GM23248 (cell line): ENCODE measurements around the gene GNAI1. TPM values are rescaled to one million over a fixed set of nuclear protein-coding genes. Genes with fewer than 3 reads are reported as not detected.
A peak's percentile ranks its signal among the peaks of the same experiment; 100 is the strongest.

Experiments used
- DNase-seq: peaks from one replicate; pipeline ENCODE4 v3.0.0-alpha.2; 2015
- H2AFZ ChIP-seq: fragments of 200-600 bp; sonication (generic); 2 replicates; pipeline ENCODE4 v1.6.1; 2016; ENCODE audit warnings: antibody characterized with exemption
- H3F3A ChIP-seq: fragments of 200-600 bp; sonication (generic); 2 replicates; pipeline ENCODE4 v1.6.1; 2016; ENCODE audit warnings: mild to moderate bottlenecking, antibody characterized with exemption, mixed run types; ENCODE audit not compliant: insufficient read depth
- H3K27ac ChIP-seq: fragments of 200-600 bp; sonication (generic); 2 replicates; pipeline ENCODE4 v1.5.1; 2016; ENCODE audit warnings: mild to moderate bottlenecking
- H3K27me3 ChIP-seq: fragments of 200-600 bp; sonication (generic); replicated peaks from 2 replicates; pipeline ENCODE4 v1.6.1; 2016; ENCODE audit warnings: mild to moderate bottlenecking; ENCODE audit not compliant: insufficient read depth
- H3K36me3 ChIP-seq: fragments of 200-600 bp; sonication (generic); 2 replicates; pipeline ENCODE4 v1.6.1; 2016; ENCODE audit warnings: low read depth, mild to moderate bottlenecking
- H3K4me1 ChIP-seq: fragments of 200-600 bp; sonication (generic); 2 replicates; pipeline ENCODE4 v1.6.1; 2016; ENCODE audit warnings: mild to moderate bottlenecking; ENCODE audit not compliant: insufficient read depth
- H3K4me2 ChIP-seq: fragments of 200-600 bp; sonication (generic); one replicate; pipeline ENCODE4 v1.6.1; 2016; ENCODE audit warnings: mild to moderate bottlenecking; ENCODE audit not compliant: unreplicated experiment
- H3K4me3 ChIP-seq: fragments of 200-600 bp; sonication (generic); 2 replicates; pipeline ENCODE4 v1.5.1; 2016; ENCODE audit warnings: mild to moderate bottlenecking
- H3K79me2 ChIP-seq: fragments of 200-600 bp; sonication (generic); 2 replicates; pipeline ENCODE4 v1.6.1; 2016; ENCODE audit warnings: mild to moderate bottlenecking; ENCODE audit not compliant: insufficient read depth
- H3K9ac ChIP-seq: fragments of 200-600 bp; sonication (generic); 2 replicates; pipeline ENCODE4 v1.6.1; 2016; ENCODE audit warnings: mild to moderate bottlenecking
- H3K9me2 ChIP-seq: fragments of 200-600 bp; sonication (generic); 2 replicates; pipeline ENCODE4 v1.6.1; 2016; ENCODE audit warnings: mixed run types, mild to moderate bottlenecking, moderate library complexity; ENCODE audit not compliant: insufficient read depth
- H3K9me3 ChIP-seq: fragments of 200-600 bp; sonication (generic); one replicate; pipeline ENCODE4 v1.6.1; 2017; ENCODE audit warnings: low read depth
- H4K20me1 ChIP-seq: fragments of 200-600 bp; sonication (generic); 2 replicates; pipeline ENCODE4 v1.6.0; 2016; ENCODE audit not compliant: insufficient read depth
- EZH2 ChIP-seq: fragments of 200-600 bp; sonication (generic); IDR thresholded peaks from 2 replicates; pipeline ENCODE4 v1.6.1; 2018; ENCODE audit warnings: antibody characterized with exemption, mild to moderate bottlenecking; ENCODE audit not compliant: insufficient read depth, poor library complexity, severe bottlenecking
- EZH2phosphoT487 ChIP-seq: fragments of 200-600 bp; sonication (generic); IDR thresholded peaks from 2 replicates; pipeline ENCODE4 v1.6.1; 2018; ENCODE audit warnings: antibody characterized with exemption, moderate library complexity, mild to moderate bottlenecking, low read depth; ENCODE audit not compliant: insufficient read depth
- WGBS, 2 experiments: methylation state at CpG; one replicate each; pipeline ENCODE4 v1.1.6; 2015 to 2017; ENCODE audit warnings: low lambda C conversion rate in 2 of 2, low coverage in 1 of 2; ENCODE audit errors: missing lambda C conversion rate in 2 of 2; 5-methylcytosine and 5-hydroxymethylcytosine counted together
- in situ Hi-C: fragments of 300-500 bp; cut with MboI; formaldehyde crosslinking; loops from 2 replicates; pipeline ENCODE4 v1.15.0; 2020
- polyA plus RNA-seq: library from polyadenylated mRNA; unstranded; fragments of >200 nt; fragmentation: Nextera tagmentation; extraction: Ambion mirVana; gene quantifications from 2 replicates; pipeline ENCODE4 v1.2.1, GENCODE V29; 2016
- total RNA-seq: library from RNA; depleted of rRNA; stranded (reverse); fragments of >200 nt; shearing (Covaris generic); gene quantifications from 2 replicates; pipeline ENCODE4 v1.2.3, GENCODE V29; 2014

GNAI1 gene
- total and polyA plus RNA-seq, 2 experiments from 2014 or later = 35.3 to 47.0 TPM

- no peak overlapping the region for H3K27ac ChIP-seq
Measured at GRCh38 chr7:80137410-80137809, 2.8 kb downstream of the GNAI1 start.

GRCh38 chr7:80139236-80139635, 4.6 kb downstream of the GNAI1 start:
- Histone ChIP-seq H3F3A (peaks cover 7% of the 10 kb centered on the region; the same call in 1 of the 2 replicates), H3K36me3 (no peaks in the 10 kb centered on the region), H4K20me1 (peaks cover 6% of the 10 kb centered on the region; the same call in 1 of the 2 replicates), H3K4me2 (no peak overlapping the region), H2AFZ (no peak overlapping the region), H3K9ac (no peak overlapping the region), H3K4me3 (no peak overlapping the region), H3K9me2 (no peaks in the 10 kb centered on the region), H3K79me2 (peaks cover 87% of the 10 kb centered on the region), H3K4me1 (peaks cover 29% of the 10 kb centered on the region), H3K27ac (no peak overlapping the region), H3K27me3 (no peaks in the 10 kb centered on the region), H3K9me3 (no peaks in the 10 kb centered on the region)
- DNase-seq = no peak
- WGBS, 2 experiments = 48 to 68% methylated on average over 1 of the region's 1 CpG
- no peak for TF ChIP-seq EZH2
- TF ChIP-seq EZH2phosphoT487 = no peak
- in situ Hi-C loops = no loop called here

More at GRCh38 chr7:80137410-80137809, 2.8 kb downstream of the GNAI1 start:
- Histone ChIP-seq H3K9me2 (no peaks in the 10 kb centered on the region), H3K79me2 (peaks cover 69% of the 10 kb centered on the region), H2AFZ (no peak overlapping the region), H3K4me3 (0 out of 2 replicates have a peak overlapping the region, but pooled peaks have one; percentile 8), H3K4me2 (peak overlapping the region; percentile 5), H3K4me1 (peaks cover 31% of the 10 kb centered on the region), H3F3A (peaks cover 25% of the 10 kb centered on the region), H3K9ac (no peak overlapping the region), H3K9me3 (no peaks in the 10 kb centered on the region), H3K27me3 (no peaks in the 10 kb centered on the region), H4K20me1 (peaks cover 6% of the 10 kb centered on the region; the same call in 1 of the 2 replicates), H3K36me3 (no peaks in the 10 kb centered on the region)
- no peak for DNase-seq
- WGBS, 2 experiments = 90 to 91% methylated on average over 12 of the region's 12 CpGs
- TF ChIP-seq EZH2 (no peak), EZH2phosphoT487 (no peak)
- in situ Hi-C loops = no loop called here

GRCh38 chr7:80140388-80140787, 5.8 kb downstream of the GNAI1 start:
- H3F3A ChIP-seq = peaks cover 10% of the 10 kb centered on the region; the same call in 1 of the 2 replicates
- in situ Hi-C loops = no loop called here
- 87 to 94% methylated on average over 4 of the region's 4 CpGs for WGBS, 2 experiments

DNA sequence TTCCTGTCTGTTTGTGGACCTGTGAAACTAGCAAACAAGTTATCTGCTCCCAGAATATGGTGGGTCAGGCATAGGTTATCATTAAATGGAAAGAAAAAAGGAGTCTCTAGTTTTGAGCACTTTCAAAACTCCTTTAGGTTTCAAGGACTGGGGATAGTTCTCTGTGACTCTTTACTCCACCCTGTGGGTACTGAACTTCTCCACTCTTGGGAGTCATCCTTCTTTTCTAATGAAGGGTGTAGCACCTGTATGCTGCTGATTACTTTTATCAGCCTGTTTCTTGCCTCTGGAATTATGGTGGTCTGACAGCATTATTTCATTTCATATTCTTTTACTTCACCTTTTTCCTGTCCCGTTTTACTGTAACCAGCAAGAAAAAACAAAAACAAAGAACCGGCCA, 6.7 kb downstream of the GNAI1 start:
- TF ChIP-seq EZH2 (no peak), EZH2phosphoT487 (no peak)
- no peak overlapping the region for H3K4me2 ChIP-seq
- no peak overlapping the region for H2AFZ ChIP-seq
- peaks cover 6% of the 10 kb centered on the region; the same call in 1 of the 2 replicates for H4K20me1 ChIP-seq
- H3K79me2 ChIP-seq = peaks cover 100% of the 10 kb centered on the region
- H3K9me3 ChIP-seq = no peaks in the 10 kb centered on the region
- H3K9ac ChIP-seq = no peak overlapping the region
- no peaks in the 10 kb centered on the region for H3K27me3 ChIP-seq
- H3K4me1 ChIP-seq = peaks cover 41% of the 10 kb centered on the region
- no peak overlapping the region for H3K27ac ChIP-seq
- WGBS, 2 experiments = 91 to 94% methylated on average over 2 of the region's 2 CpGs
- H3F3A ChIP-seq = peaks cover 19% of the 10 kb centered on the region
- in situ Hi-C loops = no loop called here
- no peaks in the 10 kb centered on the region for H3K36me3 ChIP-seq
- H3K9me2 ChIP-seq = no peaks in the 10 kb centered on the region
- DNase-seq = no peak
- H3K4me3 ChIP-seq = no peak overlapping the region

More at GRCh38 chr7:80140388-80140787, 5.8 kb downstream of the GNAI1 start:
- Histone ChIP-seq H4K20me1 (peaks cover 6% of the 10 kb centered on the region; the same call in 1 of the 2 replicates), H3K9ac (no peak overlapping the region), H3K27ac (no peak overlapping the region), H2AFZ (no peak overlapping the region), H3K79me2 (peaks cover 98% of the 10 kb centered on the region), H3K27me3 (no peaks in the 10 kb centered on the region), H3K36me3 (no peaks in the 10 kb centered on the region), H3K4me2 (no peak overlapping the region), H3K4me3 (no peak overlapping the region), H3K4me1 (peaks cover 32% of the 10 kb centered on the region), H3K9me2 (no peaks in the 10 kb centered on the region), H3K9me3 (no peaks in the 10 kb centered on the region)
- TF ChIP-seq EZH2phosphoT487 (no peak), EZH2 (no peak)
- peak; percentile 17 for DNase-seq
